ENCODE results near the gene ANAPC16. TPM values are rescaled to one million over a fixed set of nuclear protein-coding genes. Genes with fewer than 3 reads are reported as not detected.
A peak's percentile ranks its signal among the peaks of the same experiment; 100 is the strongest.
"Not testable (repeated sequence)": the region's sequence is repeated elsewhere in the genome, so short reads cannot be mapped to it uniquely, and the experiment has no call there.

The ANAPC16 gene
- total and polyA plus RNA-seq, 10 donors: 70.8 to 239 (median 106) TPM

DNA sequence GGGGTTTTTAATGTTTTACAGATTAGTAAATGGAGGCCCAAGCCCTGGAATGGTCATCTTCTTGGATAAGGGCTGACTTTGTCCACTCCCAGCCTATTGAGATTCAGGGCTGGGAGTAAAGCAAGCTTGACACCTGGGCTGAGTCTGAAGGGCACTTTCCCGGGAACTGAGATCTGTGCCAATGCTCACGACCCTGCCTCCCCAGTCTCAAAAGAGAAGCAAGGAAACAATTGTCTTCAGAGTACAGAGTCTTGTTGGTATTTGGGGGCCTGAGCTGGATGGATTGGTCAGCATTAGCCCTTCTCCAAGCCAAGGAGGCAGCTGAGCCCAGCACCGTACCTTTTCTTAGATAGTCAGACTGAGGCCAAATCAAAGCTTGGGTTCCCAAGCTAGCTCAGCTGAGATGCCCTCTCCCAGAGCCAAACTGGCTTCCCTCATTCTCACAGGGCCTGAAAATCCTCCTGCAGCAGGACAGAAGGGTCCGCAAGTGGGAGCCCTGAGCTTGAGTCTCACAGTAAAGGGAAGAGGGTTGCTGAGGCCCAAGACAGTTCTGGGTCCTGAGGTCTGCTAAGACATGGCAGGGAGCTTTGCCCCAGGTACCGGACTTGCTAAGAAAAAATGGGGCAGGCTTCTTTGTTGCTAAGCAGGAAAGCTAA is 61.7 kb downstream of the ANAPC16 start:
- Histone ChIP-seq H3K4me1 (peaks cover 18 to 72% (median 48%) of the 10 kb centered on the region in 6 donors), H3K9me3 (no peaks in the 10 kb centered on the region), H3K4me3 (peak overlapping the region in 1 of 8 donors; percentile 95), H3K27me3 (replicated peaks in 1 of 7) (no peaks in the 10 kb centered on the region), H3K27ac (peak overlapping the region in 7 of 8 donors; percentile 36 to 99 (median 97)), H3K36me3 (peaks cover 6 to 29% (median 18%) of the 10 kb centered on the region in 6 donors)
- WGBS, 5 donors: 86 to 90% (median 89%) methylated on average over 5 of the region's 5 CpGs
- intact Hi-C loops (cut with DNase I; ENCODE audit: low total_unique reads): loop anchor here (10.0 kb wide), 1 partner anchor 63 kb away; the partner anchor contains the start of genes ANAPC16 and ASCC1
- DNase-seq: no peak
- peak in 2 of 3 donors; percentile 21 to 32 for TF ChIP-seq POLR2AphosphoS5 (IDR thresholded peaks at IDR 0.05)
- no peak for TF ChIP-seq POLR2A (IDR thresholded peaks at IDR 0.05)

DNA sequence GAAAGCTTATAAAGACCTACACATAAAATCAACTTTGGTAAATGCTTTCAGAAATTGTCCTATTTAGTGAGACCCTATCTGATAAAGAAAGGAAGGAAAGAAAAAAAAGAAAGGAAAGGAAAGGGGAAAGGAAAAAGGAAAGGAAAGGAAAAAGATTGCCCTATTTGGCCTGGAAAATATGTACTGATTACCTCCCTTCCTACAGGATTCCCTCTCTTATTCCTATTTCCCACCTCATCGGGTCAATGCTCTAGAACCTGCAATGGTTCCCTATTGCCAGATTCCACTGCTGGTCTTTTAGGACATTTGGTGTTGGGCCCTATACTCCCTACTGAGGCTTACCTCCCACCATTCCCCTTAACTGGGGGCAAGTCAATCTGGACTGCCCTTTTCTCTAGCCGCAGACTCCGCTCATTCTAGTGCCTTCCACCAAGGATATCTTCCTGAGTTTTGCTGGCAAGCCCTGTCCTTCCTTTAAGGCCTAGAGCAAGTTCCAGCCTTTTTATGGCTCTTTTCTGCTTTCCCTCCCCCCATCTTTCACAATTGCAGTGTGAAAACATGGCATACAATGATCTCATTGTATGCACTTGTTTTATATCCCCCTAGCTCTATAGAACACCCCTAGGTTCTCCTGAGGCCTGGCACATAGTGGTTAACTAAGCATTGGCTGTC is 62.3 kb downstream of the ANAPC16 start:
- TF ChIP-seq POLR2AphosphoS5 (IDR thresholded peaks at IDR 0.05) (peak in 1 of 3 donors; percentile 20), POLR2A (IDR thresholded peaks at IDR 0.05) (no peak)
- TF ChIP-seq, protein P1, sequence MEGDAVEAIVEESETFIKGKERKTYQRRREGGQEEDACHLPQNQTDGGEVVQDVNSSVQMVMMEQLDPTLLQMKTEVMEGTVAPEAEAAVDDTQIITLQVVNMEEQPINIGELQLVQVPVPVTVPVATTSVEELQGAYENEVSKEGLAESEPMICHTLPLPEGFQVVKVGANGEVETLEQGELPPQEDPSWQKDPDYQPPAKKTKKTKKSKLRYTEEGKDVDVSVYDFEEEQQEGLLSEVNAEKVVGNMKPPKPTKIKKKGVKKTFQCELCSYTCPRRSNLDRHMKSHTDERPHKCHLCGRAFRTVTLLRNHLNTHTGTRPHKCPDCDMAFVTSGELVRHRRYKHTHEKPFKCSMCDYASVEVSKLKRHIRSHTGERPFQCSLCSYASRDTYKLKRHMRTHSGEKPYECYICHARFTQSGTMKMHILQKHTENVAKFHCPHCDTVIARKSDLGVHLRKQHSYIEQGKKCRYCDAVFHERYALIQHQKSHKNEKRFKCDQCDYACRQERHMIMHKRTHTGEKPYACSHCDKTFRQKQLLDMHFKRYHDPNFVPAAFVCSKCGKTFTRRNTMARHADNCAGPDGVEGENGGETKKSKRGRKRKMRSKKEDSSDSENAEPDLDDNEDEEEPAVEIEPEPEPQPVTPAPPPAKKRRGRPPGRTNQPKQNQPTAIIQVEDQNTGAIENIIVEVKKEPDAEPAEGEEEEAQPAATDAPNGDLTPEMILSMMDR (IDR thresholded peaks at IDR 0.05 in 8 of 11, conservative IDR thresholded peaks at IDR 0.05 in 3 of 11): no peak
- H3K4me3 ChIP-seq: no peak overlapping the region
- no peak for DNase-seq
- 76 to 89% (median 86%) methylated on average over 3 of the region's 3 CpGs for WGBS, 5 donors
- peak overlapping the region in 7 of 8 donors; percentile 36 to 99 (median 97) for H3K27ac ChIP-seq
- intact Hi-C loops (cut with DNase I; ENCODE audit: low total_unique reads): loop anchor here (10.0 kb wide), 1 partner anchor 63 kb away; the partner anchor contains the start of genes ANAPC16 and ASCC1
- H3K4me1 ChIP-seq: peaks cover 15 to 72% (median 48%) of the 10 kb centered on the region in 6 donors
- H3K27me3 ChIP-seq (replicated peaks in 1 of 7): no peaks in the 10 kb centered on the region
- H3K36me3 ChIP-seq: peaks cover 6 to 29% (median 18%) of the 10 kb centered on the region in 6 donors
- H3K9me3 ChIP-seq: no peaks in the 10 kb centered on the region

DNA sequence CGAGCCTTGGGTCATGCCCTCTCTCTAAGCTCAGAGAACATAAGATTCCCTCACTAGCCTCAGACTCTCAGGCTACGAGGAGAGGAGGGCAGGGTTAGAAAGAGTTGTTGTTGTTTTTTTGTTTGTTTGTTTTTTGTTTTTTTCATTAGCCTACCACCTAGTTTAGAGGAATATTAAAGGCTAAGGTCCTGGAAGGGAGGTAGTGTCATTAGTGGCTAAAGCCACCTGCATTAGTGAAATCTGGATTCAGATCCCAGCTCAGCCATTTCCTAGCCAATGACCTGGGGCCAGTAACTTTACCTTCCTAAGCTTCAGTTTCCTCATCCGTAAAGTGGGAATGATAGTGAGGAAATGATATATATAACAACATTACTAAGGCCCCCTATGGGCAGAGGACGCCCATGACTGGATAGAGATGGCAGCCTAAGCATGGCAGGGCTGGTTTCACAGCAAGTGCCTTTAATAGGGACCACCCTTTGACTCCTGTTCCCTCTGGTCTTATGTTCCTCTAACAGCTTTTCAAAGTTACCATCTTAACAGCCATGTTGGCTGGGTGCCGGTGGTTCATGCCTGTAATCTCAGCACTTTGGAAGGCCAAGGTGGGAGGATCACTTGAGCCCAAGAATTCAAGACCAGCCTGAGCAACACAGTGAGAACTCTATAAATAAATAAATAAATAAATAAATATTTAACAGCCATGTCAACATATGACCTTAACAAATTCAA is 63.0 kb downstream of the ANAPC16 start:
- no peak overlapping the region for H3K4me3 ChIP-seq
- no peak for DNase-seq
- H3K27ac ChIP-seq: peak overlapping the region in 7 of 8 donors; percentile 36 to 99 (median 97)
- H3K36me3 ChIP-seq: peaks cover 6 to 29% (median 18%) of the 10 kb centered on the region in 6 donors
- H3K4me1 ChIP-seq: peaks cover 15 to 75% (median 47%) of the 10 kb centered on the region in 6 donors
- TF ChIP-seq POLR2AphosphoS5 (IDR thresholded peaks at IDR 0.05) (no peak), POLR2A (IDR thresholded peaks at IDR 0.05) (no peak)
- TF ChIP-seq, protein P1 (IDR thresholded peaks at IDR 0.05 in 8 of 11, conservative IDR thresholded peaks at IDR 0.05 in 3 of 11): no peak
- WGBS, 5 donors: 87 to 93% (median 90%) methylated on average over 5 of the region's 5 CpGs
- no peaks in the 10 kb centered on the region for H3K27me3 ChIP-seq (replicated peaks in 1 of 7)
- H3K9me3 ChIP-seq: no peaks in the 10 kb centered on the region
- intact Hi-C loops (cut with DNase I; ENCODE audit: low total_unique reads): loop anchor here (10.0 kb wide), 1 partner anchor 64 kb away; the partner anchor contains the start of genes ANAPC16 and ASCC1

DNA sequence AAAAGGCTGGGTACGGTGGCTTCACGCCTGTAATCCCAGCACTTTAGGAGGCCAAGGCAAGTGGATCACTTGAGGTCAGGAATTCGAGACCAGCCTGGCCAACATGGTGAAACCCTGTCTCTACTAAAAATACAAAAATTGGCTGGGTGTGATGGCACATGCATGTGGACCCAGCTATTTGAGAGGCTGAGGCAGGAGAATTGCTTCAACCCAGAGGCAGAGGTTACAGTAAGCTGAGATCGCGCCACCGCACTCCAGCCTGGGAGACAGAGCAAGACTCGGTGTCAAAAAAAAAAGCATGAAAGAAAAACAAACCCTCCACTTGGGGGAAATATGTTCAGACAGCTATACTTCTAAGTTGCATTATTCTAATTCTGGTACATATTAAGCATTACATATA is 63.8 kb downstream of the ANAPC16 start:
- Histone ChIP-seq H3K4me1 (peaks cover 16 to 76% (median 49%) of the 10 kb centered on the region in 6 donors), H3K36me3 (peaks cover 5 to 25% (median 17%) of the 10 kb centered on the region in 6 donors), H3K27ac (peak overlapping the region in 1 of 8 donors; percentile 97)
- not testable (repeated sequence) for H3K4me3 ChIP-seq; H3K27me3 ChIP-seq (replicated peaks in 1 of 7); DNase-seq; H3K9me3 ChIP-seq
- intact Hi-C loops (cut with DNase I; ENCODE audit: low total_unique reads): loop anchor here (10.0 kb wide), 1 partner anchor 65 kb away; the partner anchor contains the start of genes ANAPC16 and ASCC1
- whole genome bisulfite sequencing, 5 donors: 91 to 95% (median 93%) methylated on average over 7 of the region's 7 CpGs
